Stomach (tissue), 9 donors: ENCODE data around the gene GSE1. TPM values are rescaled to one million over a fixed set of nuclear protein-coding genes. Genes with fewer than 3 reads are reported as not detected.

ENCODE experiments used
- DNase-seq, 2 donors: peaks; one replicate each; pipeline versions ENCODE4 v3.0.0 to v3.0.0-alpha.2; 2013 to 2019
- H3K27ac ChIP-seq, 5 donors: fragments of 200-600 bp in 4 of 5; sonication (generic) in 4 of 5; one replicate each; pipeline ENCODE4 v1.5.1; 2013 to 2019; ENCODE audit warnings: mild to moderate bottlenecking in 1 of 5, moderate library complexity in 1 of 5
- H3K27me3 ChIP-seq, 3 donors: fragments of 200-600 bp; sonication (generic); one replicate each; pipeline ENCODE4 v1.5.1; 2017 to 2019; ENCODE audit warnings: mixed run types in 1 of 3
- H3K36me3 ChIP-seq, 4 donors: fragments of 200-600 bp; sonication (generic); 1 replicate in 3 of 4; 2 replicates in 1 of 4; pipeline ENCODE4 v1.5.1; 2016 to 2019
- H3K4me1 ChIP-seq, 4 donors: fragments of 200-600 bp; sonication (generic); one replicate each; pipeline ENCODE4 v1.5.1; 2016 to 2019
- H3K4me3 ChIP-seq, 4 donors: fragments of 200-600 bp; sonication (generic) in 3 of 4; one replicate each; pipeline ENCODE4 v1.5.1; 2016 to 2019; ENCODE audit warnings: mild to moderate bottlenecking in 1 of 4
- H3K9me3 ChIP-seq, 4 donors: fragments of 200-600 bp; sonication (generic); one replicate each; pipeline ENCODE4 v1.5.1; 2016 to 2019
- CTCF ChIP-seq, 7 experiments: fragments of 450-650 bp in 4 of 7; fragments of 200-600 bp in 3 of 7; sonication (generic) in 3 of 7; IDR thresholded peaks; one replicate each; pipeline ENCODE4 v1.5.1; 2016 to 2019; ENCODE audit warnings: antibody characterized with exemption in 7 of 7, control low read depth in 2 of 7, mild to moderate bottlenecking in 1 of 7
- EP300 ChIP-seq: sonication (generic); formaldehyde crosslinking; IDR thresholded peaks from one replicate; pipeline ENCODE4 v1.6.1; 2017; ENCODE audit warnings: antibody characterized with exemption
- POLR2A ChIP-seq, 4 donors: fragments of 450-650 bp; IDR thresholded peaks; one replicate each; pipeline ENCODE4 v1.6.1; 2016; ENCODE audit warnings: antibody characterized with exemption in 4 of 4, control low read depth in 2 of 4, mild to moderate bottlenecking in 1 of 4, moderate library complexity in 1 of 4
- POLR2AphosphoS5 ChIP-seq, 3 donors: sonication (generic); formaldehyde crosslinking; IDR thresholded peaks; one replicate each; pipeline ENCODE4 v1.6.1; 2016; ENCODE audit warnings: antibody characterized with exemption in 3 of 3
- WGBS, 5 donors: extraction: QIAGEN DNeasy Blood & Tissue Kit in 3 of 5; methylation state at CpG; one replicate each; pipeline versions ENCODE4 v1.1.5 to v1.1.7; 2013 to 2018; 5-methylcytosine and 5-hydroxymethylcytosine counted together
- intact Hi-C: fragments of 100-400 bp; cut with DNase I; formaldehyde crosslinking; loops from one replicate; pipeline ENCODE4 v1.15.1; 2023; ENCODE audit warnings: low total_unique reads
- polyA plus RNA-seq, 3 donors: library from polyadenylated mRNA; stranded (reverse); fragments of 200-250 nt; gene quantifications; one replicate each; pipeline ENCODE4 v1.2.3, GENCODE V29; 2013
- total RNA-seq, 5 donors: library from RNA; depleted of rRNA; stranded (reverse); fragments of >200 nt; gene quantifications; one replicate each; pipeline versions ENCODE4 v1.1.0 to v1.2.3, GENCODE V29; 2014 to 2016
- donor health status: healthy with polysubstance abuse.
- donor health status: Bipolar disorder and iron deficiency.
- donor health status: healthy.

GSE1 gene
- total and polyA plus RNA-seq, 8 donors, result 11.8 to 294 (median 93.0) TPM

- no peaks in the 10 kb centered on the region for H3K36me3 ChIP-seq
- peak; percentile 93 to 98 for DNase-seq
- peak in 1 of 3 donors; percentile 47 for TF ChIP-seq POLR2AphosphoS5 (IDR thresholded peaks at IDR 0.05)
- no peak for TF ChIP-seq EP300
- TF ChIP-seq POLR2A (IDR thresholded peaks at IDR 0.05), result no peak
- TF ChIP-seq CTCF (IDR thresholded peaks at IDR 0.05), result no peak
- peaks cover 13 to 26% (median 21%) of the 10 kb centered on the region in 4 donors for H3K4me1 ChIP-seq
- WGBS, 5 donors, result 0 to 4% (median 2%) methylated on average over 11 to 86 of the region's 86 CpGs
- no peaks in the 10 kb centered on the region for H3K9me3 ChIP-seq
- H3K27ac ChIP-seq, result peak within 1 kb of the TSS in 1 of 5 donors; percentile 38
- peaks cover 0 to 10% (median 10%) of the 10 kb centered on the region in 3 donors for H3K27me3 ChIP-seq
- intact Hi-C loops, result no loop called here
- H3K4me3 ChIP-seq, result peak within 1 kb of the TSS; percentile 63 to 93 (median 68)
Observed at GRCh38 chr16:85688586-85689284, 75.6 kb downstream of the GSE1 start, which contains the start of gene GINS2. Gene GINS2 (minus strand): TSS chr16:85688954. CDS start chr16:85688898, 56 bp downstream.

- peak; percentile 33 to 41 for DNase-seq
- intact Hi-C loops, result no loop called here
- Histone ChIP-seq H3K27me3 (peaks cover 0 to 17% (median 10%) of the 10 kb centered on the region in 3 donors), H3K9me3 (no peaks in the 10 kb centered on the region), H3K4me3 (peak overlapping the region; percentile 63 to 93 (median 68)), H3K36me3 (no peaks in the 10 kb centered on the region), H3K27ac (no peak overlapping the region), H3K4me1 (peaks cover 13 to 26% (median 21%) of the 10 kb centered on the region in 4 donors)
- WGBS, 5 donors, result 15 to 25% (median 22%) methylated on average over 20 to 27 of the region's 27 CpGs
- no peak for TF ChIP-seq POLR2AphosphoS5 (IDR thresholded peaks at IDR 0.05)
- TF ChIP-seq EP300, result no peak
- no peak for TF ChIP-seq POLR2A (IDR thresholded peaks at IDR 0.05)
- no peak for TF ChIP-seq CTCF (IDR thresholded peaks at IDR 0.05)
Observed at GRCh38 chr16:85689285-85689949, 76.3 kb downstream of the GSE1 start.

- Histone ChIP-seq H3K4me1 (peaks cover 13 to 26% (median 21%) of the 10 kb centered on the region in 4 donors), H3K27me3 (peaks cover 0 to 22% (median 10%) of the 10 kb centered on the region in 3 donors), H3K27ac (no peak overlapping the region), H3K36me3 (no peaks in the 10 kb centered on the region), H3K9me3 (no peaks in the 10 kb centered on the region), H3K4me3 (no peak overlapping the region)
- no peak for TF ChIP-seq EP300
- no peak for TF ChIP-seq POLR2AphosphoS5 (IDR thresholded peaks at IDR 0.05)
- no peak for TF ChIP-seq POLR2A (IDR thresholded peaks at IDR 0.05)
- TF ChIP-seq CTCF (IDR thresholded peaks at IDR 0.05), result no peak
- intact Hi-C loops, result no loop called here
- WGBS, 5 donors, result 40 to 58% (median 44%) methylated on average over 9 of the region's 9 CpGs
- DNase-seq, result no peak
Observed at GRCh38 chr16:85689950-85690320, 76.8 kb downstream of the GSE1 start.

- 30 to 36% (median 33%) methylated on average over 7 of the region's 7 CpGs for WGBS, 5 donors
- TF ChIP-seq POLR2A (IDR thresholded peaks at IDR 0.05) (no peak), CTCF (IDR thresholded peaks at IDR 0.05) (no peak), POLR2AphosphoS5 (IDR thresholded peaks at IDR 0.05) (no peak), EP300 (no peak)
- Histone ChIP-seq H3K27me3 (peaks cover 0 to 28% (median 10%) of the 10 kb centered on the region in 3 donors), H3K4me3 (no peak overlapping the region), H3K4me1 (peaks cover 13 to 26% (median 21%) of the 10 kb centered on the region in 4 donors), H3K9me3 (no peaks in the 10 kb centered on the region), H3K27ac (no peak overlapping the region), H3K36me3 (no peaks in the 10 kb centered on the region)
- intact Hi-C loops, result no loop called here
- peak in 1 of 2 donors; percentile 47 for DNase-seq
Observed at GRCh38 chr16:85690469-85691064, 77.4 kb downstream of the GSE1 start.
